Right hindlimb (tissue), 1 donor: ENCODE results near the gene EMX1.

Experiments
- DNase-seq: peaks from one replicate; pipeline ENCODE4 v3.0.0-alpha.2; 2018

EMX1 gene

GRCh38 chr2:72983500-72984161, 66.3 kb downstream of the EMX1 start:
- DNase-seq: no peak

GRCh38 chr2:72984172-72984671, 66.9 kb downstream of the EMX1 start:
- DNase-seq: no peak
